T1000 (cell line): Measurements from ENCODE around the gene PLXNA4.

Experiments used
- DNase-seq: peaks from one replicate; lab custom pipeline; 2025; ENCODE audit warnings: mixed read lengths; lab: John Stamatoyannopoulos, UW

The PLXNA4 gene

GRCh38 chr7:132142006-132142405 is 434.3 kb downstream of the PLXNA4 start:
- no peak for DNase-seq

- DNase-seq, result no peak
Measured at GRCh38 chr7:132141109-132141508, 435.2 kb downstream of the PLXNA4 start.

GRCh38 chr7:132140341-132140740 is 435.9 kb downstream of the PLXNA4 start:
- DNase-seq, result no peak

GRCh38 chr7:132138817-132139216 is 437.5 kb downstream of the PLXNA4 start:
- DNase-seq, result no peak

GRCh38 chr7:132137681-132138080 is 438.6 kb downstream of the PLXNA4 start:
- no peak for DNase-seq

GRCh38 chr7:132135746-132136385 is 440.4 kb downstream of the PLXNA4 start:
- no peak for DNase-seq

- DNase-seq, result no peak
Measured at GRCh38 chr7:132134814-132135445, 441.3 kb downstream of the PLXNA4 start.

- DNase-seq, result no peak
Measured at GRCh38 chr7:132133501-132133900, 442.8 kb downstream of the PLXNA4 start.

GRCh38 chr7:132131196-132131595 is 445.1 kb downstream of the PLXNA4 start:
- no peak for DNase-seq

- DNase-seq, result no peak
Measured at GRCh38 chr7:132130497-132130896, 445.8 kb downstream of the PLXNA4 start.

GRCh38 chr7:132125872-132126595 is 450.2 kb downstream of the PLXNA4 start:
- DNase-seq, result no peak

- no peak for DNase-seq
Measured at GRCh38 chr7:132125096-132125495, 451.2 kb downstream of the PLXNA4 start.

GRCh38 chr7:132124575-132124974 is 451.7 kb downstream of the PLXNA4 start:
- DNase-seq, result no peak

GRCh38 chr7:132123773-132124172 is 452.5 kb downstream of the PLXNA4 start:
- DNase-seq, result no peak

GRCh38 chr7:132122901-132123300 is 453.4 kb downstream of the PLXNA4 start:
- DNase-seq, result no peak

GRCh38 chr7:132121987-132122386 is 454.3 kb downstream of the PLXNA4 start:
- no peak for DNase-seq

GRCh38 chr7:132118641-132119040 is 457.6 kb downstream of the PLXNA4 start:
- DNase-seq, result no peak

- no peak for DNase-seq
Measured at GRCh38 chr7:132117636-132118035, 458.6 kb downstream of the PLXNA4 start.

- DNase-seq, result no peak
Measured at GRCh38 chr7:132117181-132117580, 459.1 kb downstream of the PLXNA4 start.

- no peak for DNase-seq
Measured at GRCh38 chr7:132116369-132116768, 459.9 kb downstream of the PLXNA4 start.

- no peak for DNase-seq
Measured at GRCh38 chr7:132115758-132116157, 460.5 kb downstream of the PLXNA4 start.

GRCh38 chr7:132115028-132115427 is 461.2 kb downstream of the PLXNA4 start:
- DNase-seq, result no peak

GRCh38 chr7:132114411-132114810 is 461.9 kb downstream of the PLXNA4 start:
- DNase-seq, result no peak
